Measurements from ENCODE around the gene CYSLTR2.
"Not testable (repeated sequence)": the region's sequence is repeated elsewhere in the genome, so short reads cannot be mapped to it uniquely, and the experiment has no call there.

The CYSLTR2 gene

DNA sequence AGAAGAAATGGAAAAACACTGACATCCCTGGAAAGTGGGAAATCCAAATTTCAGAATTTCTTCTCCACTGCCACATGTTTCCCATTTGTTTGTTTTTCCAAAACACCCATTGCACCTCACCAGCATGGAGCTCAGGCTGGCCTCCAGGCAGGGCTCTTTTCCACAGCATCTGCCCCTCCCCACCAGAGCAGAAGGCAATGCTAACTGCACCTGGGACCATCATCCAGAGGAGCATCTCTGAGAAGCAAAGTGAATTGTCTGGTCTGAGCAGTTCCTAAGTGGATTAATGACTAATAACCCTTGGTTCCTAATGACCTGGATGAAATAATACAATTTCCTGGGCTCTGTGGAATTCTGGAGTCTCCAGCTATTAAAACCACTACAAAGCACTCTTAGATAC, 8.8 kb upstream of the CYSLTR2 start:
- DNase-seq (ENCODE audit: low spot score), result no peak

GRCh38 chr13:48645845-48646244, 7.9 kb upstream of the CYSLTR2 start:
- DNase-seq (ENCODE audit: low spot score), result no peak

GRCh38 chr13:48646791-48647190, 6.9 kb upstream of the CYSLTR2 start:
- no peak for DNase-seq (ENCODE audit: low spot score)

- DNase-seq (ENCODE audit: low spot score), result no peak
Measured at GRCh38 chr13:48647625-48648024, 6.1 kb upstream of the CYSLTR2 start.

- no peak for DNase-seq (ENCODE audit: low spot score)
Measured at GRCh38 chr13:48648446-48648845, 5.3 kb upstream of the CYSLTR2 start.

DNA sequence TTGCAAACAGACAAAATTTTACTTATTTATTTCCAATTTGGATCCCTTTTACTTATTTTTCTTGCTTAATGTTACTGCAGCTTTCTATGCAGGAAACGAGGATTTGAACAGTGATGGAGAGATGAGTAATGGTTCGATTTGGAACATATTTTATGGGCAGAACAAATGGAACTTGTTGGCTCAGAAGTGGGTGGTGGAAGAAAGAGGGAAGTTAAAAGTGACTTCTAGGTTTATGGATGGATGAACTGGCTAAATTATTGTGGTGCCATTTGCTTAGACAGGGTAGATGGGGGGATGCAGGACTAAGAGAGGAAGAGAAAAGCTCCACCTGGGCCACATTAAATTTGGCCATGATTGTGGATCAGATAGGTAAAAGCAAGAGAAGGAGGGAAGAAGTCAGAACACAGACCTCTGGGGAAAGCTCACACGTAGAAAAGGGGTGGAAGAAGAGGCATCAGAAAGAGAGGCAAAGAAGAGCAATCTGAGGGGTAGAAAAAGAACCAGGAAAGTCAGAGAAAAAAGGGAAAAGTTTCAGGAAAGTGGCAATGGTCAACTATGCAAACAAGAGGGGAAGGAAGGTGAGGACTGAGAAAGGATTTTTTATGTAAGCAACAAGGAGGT, 768 bp upstream of the CYSLTR2 start:
- DNase-seq (ENCODE audit: low spot score), result no peak

DNA sequence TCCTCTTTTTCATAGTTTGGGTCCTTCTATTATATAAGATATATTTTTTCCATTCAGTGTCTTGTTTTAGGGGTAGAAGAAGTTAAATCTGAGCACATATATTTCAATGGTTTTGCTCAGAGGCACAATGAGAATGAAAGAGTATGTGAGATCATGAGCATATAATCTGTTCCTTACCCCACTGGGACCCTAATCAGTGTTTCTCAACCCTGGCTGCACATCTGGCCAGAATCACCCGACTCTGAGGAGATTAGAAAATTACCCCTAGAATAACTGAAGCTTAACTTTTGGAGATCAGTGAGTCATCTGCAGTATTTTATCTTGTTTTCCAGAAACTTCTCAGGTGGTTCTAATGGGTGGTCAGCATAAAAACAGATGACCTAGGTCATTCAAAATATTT, 782 bp downstream of the CYSLTR2 start:
- no peak for DNase-seq (ENCODE audit: low spot score)

GRCh38 chr13:48655291-48655690, 1.6 kb downstream of the CYSLTR2 start:
- no peak for DNase-seq (ENCODE audit: low spot score)

GRCh38 chr13:48656608-48657007, 2.9 kb downstream of the CYSLTR2 start:
- DNase-seq (ENCODE audit: low spot score), result no peak

DNA sequence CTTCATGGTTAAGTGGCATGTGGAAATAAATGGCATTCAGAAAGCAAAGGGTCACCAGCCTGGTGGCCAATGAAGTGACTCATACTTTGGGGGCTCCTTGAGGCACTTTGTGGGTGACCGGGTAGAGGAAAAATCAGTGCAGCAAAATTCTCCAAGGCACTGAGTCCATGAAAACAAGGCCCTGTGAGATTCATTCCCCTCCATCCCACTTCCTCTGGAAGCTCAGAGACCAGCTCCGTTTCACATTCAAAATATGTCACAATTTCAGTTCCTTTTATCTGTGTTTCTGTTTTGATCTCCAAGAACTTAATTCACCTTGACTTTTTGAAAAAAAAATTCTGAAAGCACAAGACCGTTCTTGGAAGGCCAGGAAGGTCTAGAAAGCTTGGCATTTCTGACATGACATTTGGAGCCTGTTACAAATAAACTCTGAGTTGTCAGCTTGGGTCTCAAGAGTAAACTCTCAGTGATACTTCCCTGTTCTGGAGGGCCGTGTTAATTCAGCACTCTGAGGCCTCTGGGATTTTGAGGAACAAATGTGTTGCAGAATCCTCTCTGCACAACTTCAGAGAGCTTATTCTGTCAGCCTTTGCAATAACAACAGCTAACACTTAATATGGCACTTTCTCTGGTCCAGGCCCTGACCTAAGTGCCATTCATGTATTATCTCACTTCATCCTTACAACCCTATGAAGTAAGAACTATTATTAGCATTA, 6.8 kb downstream of the CYSLTR2 start:
- DNase-seq (ENCODE audit: low spot score), result no peak

GRCh38 chr13:48661107-48661506, 7.4 kb downstream of the CYSLTR2 start:
- DNase-seq (ENCODE audit: low spot score), result no peak

DNA sequence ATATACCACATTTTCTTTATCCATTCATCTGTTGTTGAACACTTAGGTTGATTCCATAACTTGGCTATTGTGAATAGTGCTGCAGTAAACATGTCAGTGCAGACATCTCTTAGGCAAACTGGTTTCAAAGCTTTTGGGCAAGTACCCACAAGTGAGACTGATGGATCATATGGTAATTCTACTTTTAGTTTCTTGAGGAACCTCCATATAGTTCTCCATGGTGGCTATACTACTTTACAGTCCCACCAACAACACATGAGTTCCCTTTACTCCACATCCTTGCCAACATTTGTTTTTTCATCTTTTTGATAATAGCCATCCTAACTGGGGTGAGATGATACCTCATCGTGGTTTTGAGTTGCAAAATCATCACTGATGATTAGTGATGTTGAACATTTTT, 8.5 kb downstream of the CYSLTR2 start:
- DNase-seq (ENCODE audit: low spot score), result no peak

DNA sequence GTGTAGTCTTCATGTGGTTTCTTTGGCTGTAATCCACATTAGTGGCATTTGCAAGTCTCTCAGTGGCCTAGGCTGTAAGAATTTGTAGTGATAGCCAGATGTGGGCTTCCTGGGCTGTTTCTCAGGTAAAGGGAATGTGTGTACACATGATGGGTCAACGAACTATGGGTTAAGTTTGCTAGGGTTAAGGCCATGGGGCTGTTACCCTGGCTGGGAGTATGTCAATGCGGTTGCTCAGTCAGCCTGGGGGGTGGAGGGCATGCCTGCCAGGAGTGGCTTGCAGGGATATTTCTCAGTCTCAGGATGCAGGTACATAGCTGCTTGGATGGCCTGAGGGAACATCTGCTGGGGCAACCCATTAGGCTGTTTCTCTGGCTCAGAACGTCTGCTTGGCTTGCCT, 13.4 kb downstream of the CYSLTR2 start:
- no peak for DNase-seq (ENCODE audit: low spot score)

DNA sequence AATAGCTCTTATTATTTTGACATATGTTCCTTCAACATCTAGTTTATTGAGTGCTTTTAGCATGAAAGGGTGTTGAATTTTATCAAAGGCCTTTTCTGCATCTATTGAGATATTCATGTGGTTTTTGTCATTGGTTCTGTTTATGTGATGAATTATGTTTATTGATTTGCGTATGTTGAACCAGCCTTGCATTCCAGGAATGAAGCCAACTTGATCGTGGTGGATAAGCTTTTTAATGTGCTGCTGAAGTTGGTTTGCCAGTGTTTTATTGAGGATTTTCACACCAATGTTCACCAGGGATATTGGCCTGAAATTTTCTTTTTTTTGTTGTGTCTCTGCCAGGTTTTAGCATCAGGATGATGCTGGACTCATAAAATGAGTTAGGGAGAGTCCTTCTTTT, 17.7 kb downstream of the CYSLTR2 start:
- DNase-seq (ENCODE audit: low spot score), result not testable (repeated sequence)

DNA sequence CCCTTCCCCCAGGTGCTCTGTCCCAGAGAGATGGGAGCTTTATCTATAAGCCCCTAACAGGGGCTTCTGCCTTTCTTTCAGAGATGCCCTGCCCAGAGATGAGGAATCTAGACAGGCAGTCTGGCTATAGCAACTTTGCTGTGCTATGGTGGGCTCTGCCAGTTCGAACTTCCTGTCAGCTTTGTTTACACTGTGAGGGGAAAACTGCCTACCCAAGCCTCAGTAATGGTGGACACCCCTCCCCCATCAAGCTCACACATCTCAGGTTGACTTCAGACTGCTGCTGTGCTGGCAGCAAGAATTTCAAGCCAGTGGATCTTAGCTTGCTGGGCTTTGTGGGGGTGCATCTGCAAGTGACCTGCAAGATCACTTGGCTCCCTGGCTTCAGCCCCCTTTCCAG, 21.5 kb downstream of the CYSLTR2 start:
- no peak for DNase-seq (ENCODE audit: low spot score)

DNA sequence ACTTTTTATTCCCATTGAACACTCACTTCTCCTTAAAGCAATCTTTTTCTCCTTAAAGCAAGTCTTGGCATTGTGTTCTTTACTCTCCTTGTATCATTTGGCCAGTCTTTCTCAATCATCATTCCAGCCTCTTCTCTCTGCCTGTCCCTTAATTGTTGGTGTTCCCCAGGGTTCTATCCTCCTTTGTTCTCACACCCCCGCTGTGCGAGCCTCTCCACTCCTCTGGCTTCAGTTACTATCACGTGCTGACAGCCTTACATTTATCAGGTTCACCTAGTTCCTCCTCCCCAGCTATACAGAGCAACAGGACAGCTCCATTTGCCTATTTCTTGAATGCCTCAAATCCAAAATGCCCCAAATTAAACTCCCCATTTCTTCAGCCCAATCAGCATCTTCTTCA, 24.6 kb downstream of the CYSLTR2 start:
- DNase-seq (ENCODE audit: low spot score), result no peak

DNA sequence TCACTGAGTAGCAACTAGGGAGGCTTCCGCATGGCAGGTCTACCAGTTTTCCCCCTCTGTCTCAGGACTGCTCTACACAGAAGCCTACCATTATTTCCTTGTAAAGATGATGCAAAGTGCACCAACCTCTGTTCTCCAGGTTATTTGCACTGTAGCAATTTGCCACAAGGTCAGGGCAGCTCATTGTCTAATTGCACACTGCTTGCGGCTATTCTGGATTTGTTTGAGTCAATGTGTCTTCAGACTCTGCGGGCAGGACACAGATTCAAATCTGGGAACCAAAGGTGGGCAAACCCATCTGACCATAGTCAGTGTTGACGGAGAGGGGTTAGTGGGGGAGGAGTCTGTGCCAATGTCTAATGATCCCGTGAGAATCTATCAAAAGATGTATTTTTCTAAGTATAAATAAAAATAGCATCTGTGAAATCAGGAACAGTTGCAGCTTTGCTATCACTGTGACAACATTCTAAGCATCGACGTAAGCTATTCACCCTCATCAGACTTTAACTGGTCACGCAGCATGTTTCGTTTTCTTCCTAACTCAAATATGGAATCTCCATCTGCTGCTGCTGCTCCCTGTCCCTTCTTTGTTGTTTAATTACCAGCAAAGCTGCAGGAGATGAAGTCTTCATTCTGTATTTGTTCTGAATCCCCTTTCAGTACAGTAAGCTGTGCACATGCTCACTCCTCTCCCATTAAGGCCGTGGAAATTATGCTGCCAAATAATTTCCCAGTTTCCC, 26.4 kb downstream of the CYSLTR2 start:
- no peak for DNase-seq (ENCODE audit: low spot score)

DNA sequence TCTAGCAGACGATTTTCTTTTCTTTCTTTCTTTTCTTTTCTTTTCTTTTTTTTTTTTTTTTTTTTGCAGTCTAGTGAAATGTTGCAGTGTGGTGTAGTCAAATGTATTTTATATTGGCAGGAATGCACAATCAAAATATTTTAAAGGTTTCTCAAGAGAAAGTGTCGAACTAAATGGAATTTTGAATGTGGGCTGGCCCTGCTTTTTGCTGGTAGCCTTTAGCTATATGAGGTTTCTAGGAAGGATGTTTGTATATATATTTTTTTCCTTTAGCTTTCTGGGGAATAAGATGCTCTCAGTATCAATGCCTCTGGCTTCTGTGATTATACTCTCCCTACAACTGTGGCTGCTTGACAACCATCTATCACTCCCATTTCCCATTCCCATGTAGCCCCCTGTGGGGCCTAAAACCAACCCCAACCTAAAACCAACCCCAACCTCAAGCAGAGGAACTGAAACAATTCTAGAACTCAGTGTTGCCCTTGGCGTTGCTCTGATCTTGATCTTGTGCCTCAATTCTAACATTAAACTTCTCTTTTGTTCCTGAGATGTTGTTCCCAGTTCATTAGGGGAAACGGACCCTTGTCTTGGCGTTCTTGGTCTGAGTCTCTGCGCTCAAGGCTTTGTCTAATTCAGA, 27.1 kb downstream of the CYSLTR2 start:
- DNase-seq (ENCODE audit: low spot score), result no peak

DNA sequence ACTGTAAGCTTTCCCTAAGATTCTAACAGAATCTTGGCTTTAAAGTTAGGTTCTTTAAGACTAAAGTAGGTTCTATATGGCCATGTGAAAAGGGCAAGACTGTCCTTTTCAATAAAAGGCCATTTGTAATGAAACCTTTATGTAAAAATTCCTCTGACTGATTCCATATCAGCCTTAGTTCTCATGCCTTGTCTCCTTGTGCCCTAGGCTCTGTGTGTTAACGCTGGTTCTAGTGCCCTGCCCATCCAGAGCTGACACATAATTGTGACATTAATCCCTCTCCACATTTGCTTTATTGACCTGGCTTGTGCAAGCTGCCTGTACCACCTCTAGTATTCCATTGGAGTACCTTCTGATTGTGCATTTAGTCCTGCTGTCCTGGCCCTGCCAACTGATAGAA, 28.2 kb downstream of the CYSLTR2 start:
- no peak for DNase-seq (ENCODE audit: low spot score)

DNA sequence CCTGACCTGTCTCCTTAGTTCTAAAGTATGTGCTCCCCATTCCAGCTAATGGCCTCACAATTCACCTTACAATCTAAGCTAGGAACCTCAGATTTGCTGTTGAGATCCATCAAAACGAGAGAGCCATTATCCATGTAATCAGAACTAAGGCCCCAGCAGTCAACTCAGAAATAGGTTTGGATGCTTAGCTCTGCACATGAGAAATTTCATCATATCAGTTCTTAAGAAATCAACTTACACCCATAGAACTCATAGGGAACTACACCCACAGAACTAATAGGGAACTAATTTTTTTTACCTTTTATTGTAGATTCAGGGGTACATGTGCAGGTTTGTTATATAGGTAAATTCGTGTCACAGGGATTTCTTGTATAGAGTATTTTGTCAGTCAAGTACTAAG, 28.7 kb downstream of the CYSLTR2 start:
- DNase-seq (ENCODE audit: low spot score), result no peak

DNA sequence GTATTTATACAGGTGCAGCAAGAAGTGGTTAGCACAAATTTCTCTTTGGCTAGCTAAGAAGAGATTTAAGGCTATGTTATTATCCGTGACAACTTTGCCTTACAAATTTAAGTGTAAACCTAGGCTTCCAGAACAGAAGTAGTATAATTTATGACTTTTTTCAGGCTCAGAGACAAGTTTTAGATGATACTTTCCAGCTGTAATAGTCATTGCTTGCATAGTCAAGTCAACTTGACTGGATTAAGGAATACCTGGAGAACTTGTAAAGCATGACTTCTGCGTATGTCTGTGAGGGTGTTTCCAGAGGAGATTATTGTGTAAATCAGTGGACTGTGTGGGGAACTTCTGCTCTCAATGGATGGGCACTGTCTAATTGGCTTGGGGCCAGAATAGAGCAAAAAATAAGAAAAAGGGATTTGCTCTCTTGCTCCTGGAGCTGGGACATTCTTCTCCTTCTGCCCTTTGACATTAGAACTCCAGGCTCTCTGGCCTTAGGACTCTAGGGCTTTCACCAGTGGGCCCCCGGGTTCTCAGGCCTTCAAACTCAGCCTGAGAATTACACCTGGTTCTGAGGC, 33.0 kb downstream of the CYSLTR2 start:
- no peak for DNase-seq (ENCODE audit: low spot score)

- no peak for DNase-seq (ENCODE audit: low spot score)
Measured at GRCh38 chr13:48687249-48687648, 33.5 kb downstream of the CYSLTR2 start.

GRCh38 chr13:48693998-48694397, 40.3 kb downstream of the CYSLTR2 start:
- no peak for DNase-seq (ENCODE audit: low spot score)

Data from COLO829 (cell line).